Nephron (organoid): ENCODE results near the gene MR1.
A peak's percentile ranks its signal among the peaks of the same experiment; 100 is the strongest.
"Not testable (repeated sequence)": the region's sequence is repeated elsewhere in the genome, so short reads cannot be mapped to it uniquely, and the experiment has no call there.

Source experiments
- H3K27ac Mint-ChIP-seq, 3 experiments: 2 replicates each; pipeline ENCODE4 v1.8.0; 2020; ENCODE audit warnings: mixed read lengths in 3 of 3, mild to moderate bottlenecking in 2 of 3, moderate library complexity in 1 of 3
- H3K27me3 Mint-ChIP-seq: 2 replicates; pipeline ENCODE4 v1.8.0; 2021; ENCODE audit warnings: low read depth, mild to moderate bottlenecking, moderate library complexity, mixed read lengths
- H3K36me3 Mint-ChIP-seq: 2 replicates; pipeline ENCODE4 v1.8.0; 2020; ENCODE audit warnings: low read depth, mixed read lengths
- H3K4me1 Mint-ChIP-seq: 2 replicates; pipeline ENCODE4 v1.8.0; 2020; ENCODE audit warnings: mixed read lengths
- H3K4me3 Mint-ChIP-seq, 3 experiments: 2 replicates each; pipeline ENCODE4 v1.8.0; 2020; ENCODE audit warnings: mild to moderate bottlenecking in 3 of 3, mixed read lengths in 3 of 3, moderate library complexity in 2 of 3
- H3K9me3 Mint-ChIP-seq: 2 replicates; pipeline ENCODE4 v1.8.0; 2020; ENCODE audit warnings: mixed read lengths
- CTCF ChIP-seq, 3 experiments: fragments of 200-600 bp; sonication (generic); IDR thresholded peaks; one replicate each; pipeline ENCODE4 v1.5.0; 2021; ENCODE audit warnings: antibody characterized with exemption in 3 of 3; ENCODE audit not compliant: unreplicated experiment in 3 of 3

Gene MR1

DNA sequence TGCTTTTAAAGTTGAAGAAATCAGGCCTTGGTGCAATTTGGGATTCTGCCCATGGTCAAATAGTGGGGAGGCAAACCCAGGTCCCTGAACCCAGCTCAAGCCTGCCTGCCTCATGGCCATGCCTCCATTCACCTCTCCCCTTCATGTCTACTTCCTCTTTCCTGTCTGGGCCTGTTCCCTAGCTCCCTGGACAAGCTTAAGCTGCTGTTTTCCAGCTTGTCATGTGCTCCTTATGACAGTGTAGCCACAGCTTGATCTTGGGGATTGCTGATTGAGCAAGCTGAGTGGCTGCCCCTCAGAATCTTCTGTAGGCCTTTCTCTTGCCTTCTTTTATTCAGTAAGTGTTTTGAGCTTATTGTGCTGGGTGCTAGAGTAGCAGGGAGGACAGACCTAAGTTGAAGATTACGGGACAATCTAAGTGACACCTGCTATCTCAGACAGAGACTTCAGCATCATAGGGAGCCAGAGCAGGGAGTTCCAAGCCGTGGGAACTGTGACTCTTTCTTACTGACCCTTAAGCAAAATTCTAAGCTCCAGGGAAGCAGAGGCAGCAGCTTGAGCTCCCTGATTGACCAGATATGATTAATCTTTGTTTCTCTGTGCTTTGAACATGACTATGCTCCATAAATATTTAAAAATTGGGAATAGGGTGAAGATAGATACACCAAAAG lies 520 bp upstream of the MR1 start:
- peak overlapping the region in 2 of 3 experiments; percentile 60 to 84 for H3K4me3 Mint-ChIP-seq
- H3K27me3 Mint-ChIP-seq = no peaks in the 10 kb centered on the region
- peaks cover 15% of the 10 kb centered on the region for H3K4me1 Mint-ChIP-seq
- H3K36me3 Mint-ChIP-seq = no peaks in the 10 kb centered on the region
- peak overlapping the region; percentile 52 to 83 (median 77) for H3K27ac Mint-ChIP-seq
- no peaks in the 10 kb centered on the region for H3K9me3 Mint-ChIP-seq
- no peak for TF ChIP-seq CTCF (IDR thresholded peaks at IDR 0.05; ENCODE audit: unreplicated experiment in 3 of 3)

DNA sequence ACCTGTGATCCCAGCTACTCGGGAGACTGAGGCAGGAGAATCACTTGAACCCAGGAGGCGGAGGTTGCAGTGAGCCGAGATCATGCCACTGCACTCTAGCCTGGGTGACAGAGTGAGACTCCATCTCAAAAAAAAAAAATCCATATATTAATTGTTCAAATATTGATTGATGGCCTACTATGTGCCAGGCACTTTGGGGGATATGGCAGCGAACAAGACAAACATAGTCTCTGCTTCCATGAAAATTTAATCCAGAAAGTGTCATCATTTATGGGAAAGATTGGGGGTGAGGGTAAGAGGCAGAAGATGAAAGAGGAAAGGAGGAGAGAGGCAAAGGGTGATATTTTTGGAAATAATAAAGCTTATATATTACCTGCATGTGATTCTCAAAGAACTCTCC lies 1.4 kb downstream of the MR1 start:
- H3K27me3 Mint-ChIP-seq, H3K36me3 Mint-ChIP-seq, H3K9me3 Mint-ChIP-seq, H3K4me3 Mint-ChIP-seq, H3K27ac Mint-ChIP-seq: not testable (repeated sequence)
- peaks cover 15% of the 10 kb centered on the region for H3K4me1 Mint-ChIP-seq

- no peak for TF ChIP-seq CTCF (IDR thresholded peaks at IDR 0.05; ENCODE audit: unreplicated experiment in 3 of 3)
- H3K27ac Mint-ChIP-seq = no peak overlapping the region
- H3K36me3 Mint-ChIP-seq = no peaks in the 10 kb centered on the region
- H3K9me3 Mint-ChIP-seq = no peaks in the 10 kb centered on the region
- no peaks in the 10 kb centered on the region for H3K27me3 Mint-ChIP-seq
- no peak overlapping the region for H3K4me3 Mint-ChIP-seq
- peaks cover 15% of the 10 kb centered on the region for H3K4me1 Mint-ChIP-seq
These were observed 2.5 kb downstream of the MR1 start for GRCh38 chr1:181036107-181036836.

DNA sequence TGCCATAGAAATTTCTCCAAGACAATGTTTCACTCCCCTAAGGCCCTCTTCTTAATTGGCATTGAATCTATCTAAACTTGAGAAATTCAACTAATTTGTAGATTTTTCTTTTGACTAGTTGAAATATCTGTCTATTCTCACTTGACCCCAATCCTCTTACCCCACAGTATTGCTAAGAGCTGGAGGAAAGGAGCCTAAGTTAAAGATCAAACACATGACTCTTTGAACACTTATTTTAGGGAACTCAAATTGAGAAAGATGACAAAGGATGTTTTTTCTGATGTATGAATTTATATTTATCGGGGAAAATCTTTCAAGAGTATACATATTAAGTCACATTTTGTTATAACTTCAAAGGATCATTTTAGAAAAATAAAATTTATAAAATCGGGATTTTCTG lies 3.6 kb downstream of the MR1 start:
- Mint-ChIP-seq H3K4me1 (peaks cover 15% of the 10 kb centered on the region), H3K9me3 (no peaks in the 10 kb centered on the region), H3K27ac (no peak overlapping the region), H3K4me3 (no peak overlapping the region), H3K27me3 (no peaks in the 10 kb centered on the region), H3K36me3 (no peaks in the 10 kb centered on the region)
- TF ChIP-seq CTCF (IDR thresholded peaks at IDR 0.05; ENCODE audit: unreplicated experiment in 3 of 3) = no peak

DNA sequence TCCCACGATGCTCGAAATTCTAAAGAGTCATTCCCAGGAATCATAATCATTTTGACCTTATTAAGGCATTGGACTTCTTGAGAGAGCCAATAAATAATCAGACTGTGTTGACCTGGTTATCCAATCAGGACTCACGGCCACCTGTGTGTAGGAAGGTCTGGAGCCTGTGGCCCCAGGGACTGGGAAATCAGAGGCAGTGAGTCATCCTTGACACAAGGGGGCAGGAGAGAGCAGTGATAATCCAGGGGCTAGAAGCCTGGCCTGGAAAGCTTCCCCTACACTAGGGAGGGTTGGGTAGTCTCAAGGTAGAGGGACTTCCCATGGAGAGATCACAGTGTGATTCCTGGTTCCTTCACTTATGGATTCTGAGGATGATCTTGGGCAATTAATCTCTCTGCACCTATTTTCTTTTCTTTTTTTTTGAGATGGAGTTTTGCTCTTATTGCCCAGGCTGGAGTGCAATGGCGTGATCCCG lies 4.7 kb downstream of the MR1 start:
- Mint-ChIP-seq H3K36me3 (no peaks in the 10 kb centered on the region), H3K9me3 (no peaks in the 10 kb centered on the region), H3K4me3 (no peak overlapping the region), H3K27ac (no peak overlapping the region), H3K4me1 (peaks cover 11% of the 10 kb centered on the region), H3K27me3 (no peaks in the 10 kb centered on the region)
- TF ChIP-seq CTCF (IDR thresholded peaks at IDR 0.05; ENCODE audit: unreplicated experiment in 3 of 3) = peak; percentile 46 to 56 (median 47)

- Mint-ChIP-seq H3K27me3 (no peaks in the 10 kb centered on the region), H3K4me3 (no peak overlapping the region), H3K9me3 (no peaks in the 10 kb centered on the region), H3K36me3 (no peaks in the 10 kb centered on the region), H3K27ac (no peak overlapping the region), H3K4me1 (no peaks in the 10 kb centered on the region)
- no peak for TF ChIP-seq CTCF (IDR thresholded peaks at IDR 0.05; ENCODE audit: unreplicated experiment in 3 of 3)
These were observed 6.6 kb downstream of the MR1 start for GRCh38 chr1:181040284-181040865.
